Ovary (tissue), 9 donors: ENCODE results near the gene ANKRD33B. TPM values are rescaled to one million over a fixed set of nuclear protein-coding genes. Genes with fewer than 3 reads are reported as not detected.

ENCODE experiments used
- DNase-seq, 5 donors: peaks; one replicate each; pipeline ENCODE4 v3.0.0-alpha.2; 2019 to 2020
- H3K27ac ChIP-seq, 2 donors: fragments of 200-600 bp; one replicate each; pipeline versions ENCODE4 v1.5.1 to v1.8.0; 2019 to 2022
- H3K27me3 ChIP-seq: fragments of 200-600 bp; one replicate; pipeline ENCODE4 v1.8.0; 2022
- H3K36me3 ChIP-seq: fragments of 200-600 bp; sonication (generic); one replicate; pipeline ENCODE4 v1.5.1; 2019
- H3K4me1 ChIP-seq: one replicate; pipeline ENCODE4 v1.8.1; 2013; ENCODE audit warnings: mild to moderate bottlenecking, moderate library complexity; ENCODE audit not compliant: insufficient read depth
- H3K4me3 ChIP-seq: fragments of 200-600 bp; sonication (generic); one replicate; pipeline ENCODE4 v1.5.1; 2017
- H3K9me3 ChIP-seq, 2 donors: fragments of 200-600 bp in 1 of 2; sonication (generic) in 1 of 2; one replicate each; pipeline versions ENCODE4 v1.5.1 to v1.8.1; 2013 to 2019; ENCODE audit warnings: mild to moderate bottlenecking in 1 of 2, moderate library complexity in 1 of 2
- EP300 ChIP-seq: sonication (generic); formaldehyde crosslinking; IDR thresholded peaks from one replicate; pipeline ENCODE4 v1.6.1; 2017; ENCODE audit warnings: antibody characterized with exemption
- POLR2A ChIP-seq: fragments of 450-650 bp; IDR thresholded peaks from one replicate; pipeline ENCODE4 v1.6.1; 2017; ENCODE audit warnings: antibody characterized with exemption, mild to moderate bottlenecking, moderate library complexity
- WGBS, 3 donors: extraction: QIAGEN DNeasy Blood & Tissue Kit in 1 of 3; methylation state at CpG; one replicate each; pipeline versions ENCODE4 v1.1.5 to v1.1.7; 2013 to 2017; 5-methylcytosine and 5-hydroxymethylcytosine counted together
- intact Hi-C, 4 donors: fragments of 100-400 bp; cut with DNase I; formaldehyde crosslinking; loops; one replicate each; pipeline versions ENCODE4 v1.11.0 to v1.15.1; 2022 to 2023
- polyA plus RNA-seq, 2 donors: library from polyadenylated mRNA; stranded (reverse); fragments of 200-250 nt in 1 of 2; fragments of 350-450 nt in 1 of 2; fragmentation: Illumina TruSeq in 1 of 2; extraction: RNeasy Lipid Tissue Mini Kit (QIAGEN cat#74804) in 1 of 2; gene quantifications; one replicate each; pipeline ENCODE4 v1.2.3, GENCODE V29; 2013 to 2014
- total RNA-seq, 7 donors: library from RNA; depleted of rRNA in 2 of 7; stranded (reverse); fragments of >200 nt in 2 of 7; fragmentation: NEBNext Ultra II Directional in 3 of 7; extraction: Animal tissue kit (Norgen Biotek cat#: 25700) in 3 of 7; gene quantifications; one replicate each; pipeline versions ENCODE4 v1.1.0 to v1.2.4, GENCODE V29; 2016 to 2023
- TF ChIP-seq, protein P1 (sequence below), 3 donors: fragments of 450-650 bp in 2 of 3; fragments of 200-600 bp in 1 of 3; IDR thresholded peaks; one replicate each; pipeline versions ENCODE4 v1.5.1 to v1.8.0; 2016 to 2022; ENCODE audit warnings: antibody characterized with exemption in 3 of 3, mild to moderate bottlenecking in 1 of 3
- donor health status: DM: no; HTN: no; CAD: no; lungs with moderate emphysema.
- donor health status: DM: no; HTN: no; CAD: no.
- donor health status: Bipolar disorder and iron deficiency.
- donor health status: DM: yes; HTN: yes; CAD: no.
- donor health status: DM: no; HTN: no; CAD: no.
- donor health status: DM: yes; HTN: yes; CAD: no.

The ANKRD33B gene
- total and polyA plus RNA-seq, 9 donors: 0.65 to 13.3 (median 1.9) TPM

DNA sequence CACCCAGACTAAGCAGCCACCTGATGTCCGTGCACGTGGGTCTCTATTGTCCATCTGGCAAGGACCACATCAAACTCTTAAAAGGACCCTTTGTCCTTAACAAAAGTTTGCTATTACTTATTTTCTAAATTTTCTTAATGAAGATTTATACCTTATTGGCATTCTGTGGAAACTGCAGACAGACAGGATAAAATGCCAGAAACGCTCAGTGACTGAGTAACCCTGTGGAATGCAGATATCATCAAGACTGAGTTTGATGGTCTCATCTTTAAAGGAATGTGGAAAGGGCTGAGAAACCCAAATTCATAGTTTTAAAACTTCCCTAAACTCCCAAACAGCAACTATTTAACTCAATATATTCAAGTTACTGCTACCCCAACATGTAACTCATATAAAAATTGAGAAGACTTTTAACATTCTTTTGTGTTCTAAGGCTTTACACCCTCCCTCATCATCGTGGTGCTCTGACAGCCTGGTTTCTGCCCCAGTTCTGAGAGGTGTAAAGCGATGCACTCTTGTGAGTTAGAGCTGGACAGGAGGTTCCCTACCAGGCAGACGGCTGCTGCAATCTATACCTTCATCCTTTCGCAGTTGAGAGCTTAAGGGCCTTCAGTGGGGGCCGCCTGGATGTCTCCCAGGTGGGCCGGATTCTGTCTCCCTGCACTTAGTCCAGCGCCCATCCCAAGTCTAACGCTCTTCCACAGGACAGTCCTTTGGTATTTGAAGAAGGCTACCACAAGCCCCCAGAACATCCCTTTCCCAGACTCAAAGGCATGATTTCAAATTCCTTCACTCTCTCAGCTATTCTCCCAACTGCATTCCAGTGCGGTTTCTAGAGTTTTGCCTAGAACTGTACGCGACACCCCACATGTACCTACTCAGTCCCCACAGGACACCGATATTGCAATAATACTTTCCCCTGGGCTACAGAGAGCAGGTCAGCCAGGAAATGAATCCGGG is 128.2 kb downstream of the ANKRD33B start:
- Histone ChIP-seq H3K27ac (no peak overlapping the region), H3K4me1 (no peaks in the 10 kb centered on the region), H3K36me3 (no peaks in the 10 kb centered on the region), H3K27me3 (no peaks in the 10 kb centered on the region), H3K9me3 (no peaks in the 10 kb centered on the region), H3K4me3 (no peak overlapping the region)
- no peak for DNase-seq
- WGBS, 3 donors: 78 to 84% (median 82%) methylated on average over 16 of the region's 16 CpGs
- intact Hi-C loops: loop anchor here in 1 of 4 donors (10.0 kb wide), 1 partner anchor 813 kb away; no protein-coding TSS in a partner anchor
- TF ChIP-seq, protein P1, sequence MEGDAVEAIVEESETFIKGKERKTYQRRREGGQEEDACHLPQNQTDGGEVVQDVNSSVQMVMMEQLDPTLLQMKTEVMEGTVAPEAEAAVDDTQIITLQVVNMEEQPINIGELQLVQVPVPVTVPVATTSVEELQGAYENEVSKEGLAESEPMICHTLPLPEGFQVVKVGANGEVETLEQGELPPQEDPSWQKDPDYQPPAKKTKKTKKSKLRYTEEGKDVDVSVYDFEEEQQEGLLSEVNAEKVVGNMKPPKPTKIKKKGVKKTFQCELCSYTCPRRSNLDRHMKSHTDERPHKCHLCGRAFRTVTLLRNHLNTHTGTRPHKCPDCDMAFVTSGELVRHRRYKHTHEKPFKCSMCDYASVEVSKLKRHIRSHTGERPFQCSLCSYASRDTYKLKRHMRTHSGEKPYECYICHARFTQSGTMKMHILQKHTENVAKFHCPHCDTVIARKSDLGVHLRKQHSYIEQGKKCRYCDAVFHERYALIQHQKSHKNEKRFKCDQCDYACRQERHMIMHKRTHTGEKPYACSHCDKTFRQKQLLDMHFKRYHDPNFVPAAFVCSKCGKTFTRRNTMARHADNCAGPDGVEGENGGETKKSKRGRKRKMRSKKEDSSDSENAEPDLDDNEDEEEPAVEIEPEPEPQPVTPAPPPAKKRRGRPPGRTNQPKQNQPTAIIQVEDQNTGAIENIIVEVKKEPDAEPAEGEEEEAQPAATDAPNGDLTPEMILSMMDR (IDR thresholded peaks at IDR 0.05): no peak
- TF ChIP-seq POLR2A: no peak
- no peak for TF ChIP-seq EP300

DNA sequence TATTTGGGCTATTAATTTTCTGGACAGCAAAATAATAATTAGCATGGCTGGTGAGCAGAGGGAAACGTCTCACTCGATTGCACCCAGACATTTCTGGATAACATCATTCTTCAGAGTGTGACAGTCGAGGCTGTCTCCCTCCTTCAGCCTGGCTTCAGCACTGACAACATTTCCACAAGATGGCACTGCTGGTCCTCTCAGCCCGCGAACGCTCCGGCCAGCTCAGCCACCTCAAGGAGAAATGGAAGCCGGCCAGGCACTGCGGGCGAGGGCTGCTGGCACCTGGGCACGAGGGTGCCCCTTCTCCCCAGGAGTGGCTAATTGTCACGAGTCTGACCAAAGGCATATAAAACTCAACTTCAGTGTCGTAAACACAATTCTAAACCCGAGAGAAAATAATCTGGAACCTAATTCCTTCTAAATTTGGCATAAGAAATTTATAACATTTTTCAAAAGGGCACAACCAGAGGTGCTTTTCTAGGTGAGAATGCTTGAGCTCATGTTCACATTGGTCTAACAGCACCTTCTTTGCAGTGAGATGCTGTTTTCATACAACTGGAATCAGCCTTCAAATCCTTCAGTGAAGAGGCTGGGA is 131.3 kb downstream of the ANKRD33B start:
- Histone ChIP-seq H3K36me3 (no peaks in the 10 kb centered on the region), H3K9me3 (no peaks in the 10 kb centered on the region), H3K27me3 (no peaks in the 10 kb centered on the region), H3K27ac (no peak overlapping the region), H3K4me3 (no peak overlapping the region), H3K4me1 (no peaks in the 10 kb centered on the region)
- 4 to 8% (median 7%) methylated on average over 14 of the region's 14 CpGs for WGBS, 3 donors
- intact Hi-C loops: loop anchor here in 1 of 4 donors (10.0 kb wide), 1 partner anchor 810 kb away; no protein-coding TSS in a partner anchor
- no peak for TF ChIP-seq EP300
- TF ChIP-seq, protein P1 (IDR thresholded peaks at IDR 0.05): peak; percentile 48 to 56 (median 53)
- DNase-seq: peak; percentile 60 to 76 (median 74)

DNA sequence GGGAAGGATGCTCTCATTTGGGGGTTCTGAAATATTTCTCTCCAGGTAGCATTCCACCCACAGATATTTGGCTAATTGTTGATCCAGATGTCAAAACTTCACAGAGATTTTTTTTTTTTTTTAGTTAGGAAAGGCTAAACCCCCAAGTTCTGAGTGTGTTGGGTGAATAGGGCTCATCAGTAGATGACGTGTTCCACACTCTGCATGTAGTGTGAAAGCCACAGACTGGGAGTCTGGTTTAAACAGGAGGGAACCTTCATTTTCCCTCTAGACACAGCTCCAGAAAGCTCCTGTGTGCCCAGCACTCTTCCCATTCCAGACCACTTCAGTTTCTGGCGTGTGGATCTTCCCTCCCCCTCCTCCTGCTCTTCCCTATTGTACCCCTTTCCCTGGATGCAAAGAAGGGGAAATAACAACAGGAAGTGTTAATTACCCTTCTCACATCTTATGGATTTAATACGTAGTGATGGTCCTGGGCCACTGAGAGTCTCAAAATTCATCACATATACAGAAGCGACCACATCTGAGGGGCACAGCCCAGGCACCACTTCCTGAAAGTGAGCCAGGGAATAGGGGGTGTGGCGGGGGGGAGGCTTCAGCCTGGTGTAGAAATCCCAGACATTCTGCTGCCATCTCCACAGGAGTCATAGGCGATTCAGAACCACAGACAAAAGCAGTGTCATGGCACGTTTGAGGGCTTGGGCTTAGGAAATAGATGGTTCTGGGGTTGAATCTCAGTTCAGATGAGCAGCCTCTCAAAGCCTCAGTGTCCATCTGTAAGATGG is 132.1 kb downstream of the ANKRD33B start:
- Histone ChIP-seq H3K4me3 (no peak overlapping the region), H3K4me1 (no peaks in the 10 kb centered on the region), H3K36me3 (no peaks in the 10 kb centered on the region), H3K9me3 (no peaks in the 10 kb centered on the region), H3K27ac (no peak overlapping the region), H3K27me3 (no peaks in the 10 kb centered on the region)
- TF ChIP-seq POLR2A (no peak), EP300 (no peak)
- TF ChIP-seq, protein P1 (IDR thresholded peaks at IDR 0.05): no peak
- no peak for DNase-seq
- intact Hi-C loops: loop anchor here in 1 of 4 donors (10.0 kb wide), 1 partner anchor 809 kb away; no protein-coding TSS in a partner anchor
- 84 to 87% (median 84%) methylated on average over 7 of the region's 7 CpGs for WGBS, 3 donors

DNA sequence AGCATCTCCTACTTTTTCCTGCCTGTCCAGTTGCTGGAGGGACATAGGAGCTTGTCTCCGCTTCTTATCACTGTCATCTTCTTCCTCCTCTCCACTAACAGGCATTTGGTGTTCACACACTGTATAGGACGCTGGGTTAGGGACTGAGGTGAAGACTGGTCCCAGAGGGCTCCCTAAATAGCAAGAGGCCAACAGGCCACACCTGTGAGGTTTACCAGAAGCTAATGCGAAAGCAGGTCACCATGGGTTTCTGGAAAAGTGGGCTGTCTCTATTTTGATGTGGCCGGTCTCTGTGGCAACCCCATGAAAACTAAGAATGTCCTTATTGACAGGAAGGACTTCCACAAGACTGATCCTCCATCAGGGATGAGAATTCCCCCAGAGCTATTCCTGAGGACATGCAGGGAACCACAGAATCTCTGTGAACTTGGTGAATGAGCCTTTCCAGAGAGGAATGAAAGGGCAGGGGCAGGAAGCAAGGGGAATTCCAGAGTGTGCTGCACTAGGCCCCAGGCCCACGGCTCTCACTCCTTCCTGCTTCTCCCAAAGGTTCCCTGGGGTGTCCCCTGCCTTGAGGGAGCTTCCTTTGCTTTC is 135.5 kb downstream of the ANKRD33B start:
- H3K4me3 ChIP-seq: no peak overlapping the region
- H3K27me3 ChIP-seq: no peaks in the 10 kb centered on the region
- DNase-seq: no peak
- H3K4me1 ChIP-seq: peaks cover 17% of the 10 kb centered on the region
- TF ChIP-seq POLR2A (no peak), EP300 (no peak)
- TF ChIP-seq, protein P1 (IDR thresholded peaks at IDR 0.05): no peak
- intact Hi-C loops: loop anchor here in 1 of 4 donors (10.0 kb wide), 1 partner anchor 805 kb away; no protein-coding TSS in a partner anchor
- H3K36me3 ChIP-seq: no peaks in the 10 kb centered on the region
- WGBS, 3 donors: 91 to 95% (median 94%) methylated on average over 5 of the region's 5 CpGs
- no peak overlapping the region for H3K27ac ChIP-seq
- H3K9me3 ChIP-seq: no peaks in the 10 kb centered on the region
